Coronary artery (tissue), 2 donors: ENCODE data around the gene AGMO.

Experiments used
- DNase-seq: peaks from one replicate; pipeline ENCODE4 v3.0.0-alpha.2; 2017; ENCODE audit warnings: low spot score
- H3K27ac ChIP-seq, 2 donors: fragments of 200-600 bp; sonication (generic); one replicate each; pipeline ENCODE4 v1.5.1; 2016 to 2019
- H3K4me3 ChIP-seq: fragments of 200-600 bp; sonication (generic); 2 replicates; pipeline ENCODE4 v1.5.1; 2016; ENCODE audit warnings: mild to moderate bottlenecking, moderate library complexity
- CTCF ChIP-seq: fragments of 200-600 bp; sonication (generic); IDR thresholded peaks from one replicate; pipeline ENCODE4 v1.5.1; 2019; ENCODE audit warnings: antibody characterized with exemption

AGMO gene

GRCh38 chr7:15158141-15158810 is 403.5 kb downstream of the AGMO start:
- DNase-seq = no peak
- Histone ChIP-seq H3K4me3 (no peak overlapping the region), H3K27ac (no peak overlapping the region)
- TF ChIP-seq CTCF = no peak
